Gastroesophageal sphincter (tissue), 4 donors: ENCODE data around the gene ASB6. TPM values are rescaled to one million over a fixed set of nuclear protein-coding genes. Genes with fewer than 3 reads are reported as not detected.
A peak's percentile ranks its signal among the peaks of the same experiment; 100 is the strongest.

Experiments
- ATAC-seq: fragments of 150-250 bp; one replicate; pipeline ENCODE4 v1.9.1; 2016; ENCODE audit warnings: mild to moderate bottlenecking, moderate library complexity
- H3K27ac ChIP-seq, 4 donors: fragments of 200-600 bp; sonication (generic) in 3 of 4; 1 replicate in 3 of 4; 2 replicates in 1 of 4; pipeline ENCODE4 v1.5.1; 2016 to 2019
- H3K27me3 ChIP-seq: fragments of 200-600 bp; sonication (generic); one replicate; pipeline ENCODE4 v1.5.1; 2019
- H3K36me3 ChIP-seq, 2 donors: fragments of 200-600 bp; sonication (generic); one replicate each; pipeline ENCODE4 v1.5.1; 2019; ENCODE audit warnings: control low read depth in 1 of 2
- H3K4me1 ChIP-seq, 3 donors: fragments of 200-600 bp; sonication (generic); 1 replicate in 2 of 3; 2 replicates in 1 of 3; pipeline ENCODE4 v1.5.1; 2016 to 2019; ENCODE audit warnings: control low read depth in 2 of 3
- H3K4me3 ChIP-seq, 2 donors: fragments of 200-600 bp; sonication (generic); one replicate each; pipeline ENCODE4 v1.5.1; 2019; ENCODE audit warnings: mild to moderate bottlenecking in 1 of 2, moderate library complexity in 1 of 2
- H3K9me3 ChIP-seq, 3 donors: fragments of 200-600 bp; sonication (generic); one replicate each; pipeline ENCODE4 v1.5.1; 2017 to 2019; ENCODE audit warnings: control low read depth in 2 of 3
- EP300 ChIP-seq: sonication (generic); formaldehyde crosslinking; IDR thresholded peaks from one replicate; pipeline ENCODE4 v1.6.1; 2017; ENCODE audit warnings: antibody characterized with exemption, mild to moderate bottlenecking
- POLR2A ChIP-seq, 2 donors: fragments of 450-650 bp; IDR thresholded peaks; one replicate each; pipeline ENCODE4 v1.6.1; 2017; ENCODE audit warnings: antibody characterized with exemption in 2 of 2, mild to moderate bottlenecking in 2 of 2, moderate library complexity in 1 of 2
- POLR2AphosphoS5 ChIP-seq: sonication (generic); formaldehyde crosslinking; IDR thresholded peaks from one replicate; pipeline ENCODE4 v1.6.1; 2017; ENCODE audit warnings: antibody characterized with exemption
- WGBS, 2 donors: methylation state at CpG; one replicate each; pipeline ENCODE4 v1.1.5; 2018; ENCODE audit warnings: low coverage in 1 of 2; 5-methylcytosine and 5-hydroxymethylcytosine counted together
- total RNA-seq, 4 donors: library from RNA; depleted of rRNA; stranded (reverse); fragments of >200 nt; gene quantifications; one replicate each; pipeline ENCODE4 v1.1.0, GENCODE V29; 2016
- TF ChIP-seq, protein P1 (sequence below), 4 experiments: fragments of 200-600 bp in 2 of 4; fragments of 450-650 bp in 2 of 4; sonication (generic) in 1 of 4; IDR thresholded peaks; one replicate each; pipeline ENCODE4 v1.5.1; 2017 to 2019; ENCODE audit warnings: antibody characterized with exemption in 4 of 4, mild to moderate bottlenecking in 2 of 4, moderate library complexity in 2 of 4

ASB6 gene
- total RNA-seq, 4 donors from 2014 or later, result 21.3 to 37.2 (median 28.2) TPM

DNA sequence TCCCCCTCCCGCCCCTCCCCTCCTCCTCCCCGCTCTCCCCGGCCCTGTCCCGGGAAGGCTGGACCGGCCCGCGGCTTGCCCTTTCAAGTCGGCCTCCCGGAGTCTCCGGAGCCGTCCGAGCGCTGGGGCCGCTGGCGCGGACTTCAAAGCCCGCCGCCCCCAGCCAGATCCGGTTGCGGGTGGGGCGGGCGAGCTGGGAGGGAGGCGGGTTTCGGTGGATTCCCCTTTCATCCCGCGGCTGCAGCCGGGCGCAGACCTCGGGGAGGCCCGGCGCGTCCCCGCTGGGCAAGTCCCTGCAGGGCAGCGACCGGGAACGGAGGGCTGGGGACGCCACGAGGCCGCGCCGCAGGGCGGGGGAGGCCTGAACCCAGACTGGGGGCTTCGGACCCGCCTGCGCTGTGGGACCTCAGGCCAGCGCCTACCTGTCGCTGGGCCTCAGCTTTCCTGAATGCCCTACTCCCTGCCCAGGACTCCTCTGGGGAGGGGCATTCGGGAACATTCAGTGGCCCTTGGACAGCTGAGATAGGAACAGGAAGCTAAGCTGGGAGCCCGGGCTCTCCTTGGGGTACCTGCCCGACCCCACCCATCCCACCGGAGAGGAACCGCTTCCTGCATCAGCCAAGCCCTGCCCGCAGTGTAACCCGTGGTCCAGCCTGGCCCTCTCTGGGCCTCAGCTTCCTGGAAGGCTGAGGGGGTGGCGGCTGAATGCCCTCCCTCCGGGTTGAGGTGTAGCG is 44.4 kb downstream of the ASB6 start:
- Histone ChIP-seq H3K9me3 (no peaks in the 10 kb centered on the region), H3K4me3 (peak overlapping the region; percentile 26 to 58), H3K4me1 (peaks cover 0 to 30% (median 21%) of the 10 kb centered on the region in 3 donors), H3K27me3 (no peaks in the 10 kb centered on the region), H3K36me3 (no peaks in the 10 kb centered on the region), H3K27ac (peak overlapping the region; percentile 34 to 95 (median 93))
- ATAC-seq, result peak; percentile 73
- 40% methylated on average over 1 of the region's 57 CpGs; no CpG with 5 or more reads in 1 of the 2 donors for WGBS, 2 donors
- no peak for TF ChIP-seq POLR2A (IDR thresholded peaks at IDR 0.05)
- TF ChIP-seq, protein P1, sequence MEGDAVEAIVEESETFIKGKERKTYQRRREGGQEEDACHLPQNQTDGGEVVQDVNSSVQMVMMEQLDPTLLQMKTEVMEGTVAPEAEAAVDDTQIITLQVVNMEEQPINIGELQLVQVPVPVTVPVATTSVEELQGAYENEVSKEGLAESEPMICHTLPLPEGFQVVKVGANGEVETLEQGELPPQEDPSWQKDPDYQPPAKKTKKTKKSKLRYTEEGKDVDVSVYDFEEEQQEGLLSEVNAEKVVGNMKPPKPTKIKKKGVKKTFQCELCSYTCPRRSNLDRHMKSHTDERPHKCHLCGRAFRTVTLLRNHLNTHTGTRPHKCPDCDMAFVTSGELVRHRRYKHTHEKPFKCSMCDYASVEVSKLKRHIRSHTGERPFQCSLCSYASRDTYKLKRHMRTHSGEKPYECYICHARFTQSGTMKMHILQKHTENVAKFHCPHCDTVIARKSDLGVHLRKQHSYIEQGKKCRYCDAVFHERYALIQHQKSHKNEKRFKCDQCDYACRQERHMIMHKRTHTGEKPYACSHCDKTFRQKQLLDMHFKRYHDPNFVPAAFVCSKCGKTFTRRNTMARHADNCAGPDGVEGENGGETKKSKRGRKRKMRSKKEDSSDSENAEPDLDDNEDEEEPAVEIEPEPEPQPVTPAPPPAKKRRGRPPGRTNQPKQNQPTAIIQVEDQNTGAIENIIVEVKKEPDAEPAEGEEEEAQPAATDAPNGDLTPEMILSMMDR (IDR thresholded peaks at IDR 0.05), result no peak
- no peak for TF ChIP-seq POLR2AphosphoS5
- no peak for TF ChIP-seq EP300

DNA sequence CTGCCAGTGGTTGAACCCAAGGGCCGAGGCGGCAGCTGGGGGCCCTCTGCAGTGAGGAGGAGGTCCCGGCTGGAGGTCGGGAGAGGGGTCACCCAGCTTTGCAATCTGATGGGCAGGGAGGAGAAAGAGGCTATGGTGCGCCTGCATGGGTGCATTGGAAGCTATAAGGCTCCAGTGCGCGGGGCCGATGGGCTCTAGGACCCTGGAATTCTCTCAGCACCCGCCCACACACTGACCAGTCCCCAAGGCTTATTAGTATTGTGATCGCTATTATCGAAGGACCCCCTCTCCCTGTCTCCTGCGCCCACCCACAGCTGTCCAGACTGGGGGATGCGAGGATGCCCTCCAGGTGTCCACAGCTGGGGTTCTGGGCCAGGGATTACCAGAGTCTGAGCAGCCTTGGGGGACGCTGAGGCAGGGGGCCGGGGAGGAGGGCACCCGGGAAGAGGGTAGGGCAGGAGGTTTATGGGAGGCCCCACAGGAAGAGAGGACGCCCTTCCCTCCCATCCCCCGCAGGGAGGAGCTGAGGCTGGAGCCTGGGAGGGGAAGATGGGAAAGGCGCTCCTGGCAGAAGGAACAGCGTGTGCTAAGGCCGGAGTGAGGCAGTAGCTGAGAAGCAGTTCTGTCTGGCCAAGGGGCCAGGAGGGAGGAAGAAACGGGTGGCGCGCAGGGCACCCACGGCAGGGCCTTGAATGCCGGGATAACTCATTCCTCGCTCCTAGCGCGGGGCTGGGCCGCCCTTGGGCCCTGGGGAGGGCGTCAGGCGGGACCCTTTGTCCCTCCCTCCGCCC is 45.2 kb downstream of the ASB6 start:
- 0 to 4% methylated on average over 4 to 9 of the region's 33 CpGs for WGBS, 2 donors

DNA sequence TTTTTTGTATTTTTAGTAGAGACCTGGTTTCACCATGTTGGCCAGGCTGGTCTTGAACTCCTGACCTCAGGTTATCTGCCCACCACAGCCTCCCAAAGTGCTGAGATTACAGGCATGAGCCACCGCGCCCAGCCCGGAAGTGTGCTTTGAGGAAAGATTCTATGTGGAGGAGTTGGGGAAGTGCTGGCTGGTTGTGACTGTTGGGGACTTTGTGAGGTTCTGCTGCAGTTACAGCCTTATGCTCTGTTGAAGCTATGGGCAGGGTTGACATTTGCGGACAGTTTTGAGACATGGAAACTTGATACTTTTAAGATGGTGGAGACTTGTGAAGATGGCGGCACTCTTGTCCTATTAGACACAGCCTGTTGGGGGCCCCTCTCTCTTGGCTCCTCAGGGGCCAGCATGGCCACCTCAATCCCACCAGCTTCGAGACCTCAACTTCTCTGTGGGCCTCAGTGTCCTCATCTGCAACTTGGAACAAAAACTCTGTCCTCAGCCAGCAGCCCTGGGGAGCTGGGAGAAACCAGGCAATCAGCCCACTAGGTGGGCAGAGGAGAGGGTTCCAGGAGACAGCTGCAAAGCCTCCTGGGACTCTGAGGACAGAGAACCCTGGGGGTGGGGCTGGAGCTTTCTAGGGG is 45.9 kb downstream of the ASB6 start:
- Histone ChIP-seq H3K36me3 (no peaks in the 10 kb centered on the region), H3K27me3 (no peaks in the 10 kb centered on the region), H3K4me1 (peaks cover 0 to 30% (median 21%) of the 10 kb centered on the region in 3 donors), H3K27ac (peak overlapping the region in 3 of 4 donors; percentile 92 to 95 (median 94)), H3K4me3 (no peak overlapping the region), H3K9me3 (no peaks in the 10 kb centered on the region)
- TF ChIP-seq POLR2AphosphoS5, result no peak
- TF ChIP-seq, protein P1 (IDR thresholded peaks at IDR 0.05), result no peak
- no peak for TF ChIP-seq POLR2A (IDR thresholded peaks at IDR 0.05)
- no peak for TF ChIP-seq EP300
- WGBS, 2 donors, result 90% methylated on average over 4 of the region's 6 CpGs; no CpG with 5 or more reads in 1 of the 2 donors
- no peak for ATAC-seq

More for the DNA sequence above, 45.2 kb downstream of the ASB6 start:
- H3K27ac ChIP-seq, result peak overlapping the region; percentile 34 to 95 (median 93)
- H3K4me1 ChIP-seq, result peaks cover 0 to 30% (median 21%) of the 10 kb centered on the region in 3 donors
- TF ChIP-seq POLR2AphosphoS5, result peak; percentile 62
- peak in 1 of 2 donors; percentile 30 for TF ChIP-seq POLR2A (IDR thresholded peaks at IDR 0.05)
- TF ChIP-seq, protein P1 (IDR thresholded peaks at IDR 0.05), result no peak
- TF ChIP-seq EP300, result no peak
- H3K27me3 ChIP-seq, result no peaks in the 10 kb centered on the region
- H3K4me3 ChIP-seq, result peak overlapping the region; percentile 26 to 58
- no peaks in the 10 kb centered on the region for H3K9me3 ChIP-seq
- peak; percentile 90 for ATAC-seq
- H3K36me3 ChIP-seq, result no peaks in the 10 kb centered on the region

DNA sequence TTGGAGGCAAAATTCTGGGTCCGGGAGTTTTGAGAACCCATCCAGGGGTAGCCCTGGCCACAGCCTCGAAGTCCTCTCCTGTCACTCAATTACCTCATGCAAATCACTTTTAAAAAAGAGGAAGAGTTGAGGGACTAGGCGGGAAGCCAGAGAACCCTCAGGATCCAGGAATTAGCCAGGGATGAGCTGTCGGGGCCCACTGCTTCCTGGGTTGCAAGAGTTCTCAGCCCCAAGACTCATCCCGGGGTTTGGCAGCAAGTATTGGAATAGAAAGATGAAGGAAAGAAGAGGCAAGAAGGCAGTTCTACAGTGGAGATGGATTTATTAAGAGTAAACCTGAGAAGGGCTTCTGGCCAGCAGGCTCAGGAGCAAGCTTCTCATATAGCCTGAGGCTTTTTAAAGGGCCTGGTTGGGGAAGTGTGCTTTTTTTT is 46.6 kb downstream of the ASB6 start:
- 44 to 71% methylated on average over 4 of the region's 5 CpGs for WGBS, 2 donors
- TF ChIP-seq, protein P1 (IDR thresholded peaks at IDR 0.05), result no peak
- TF ChIP-seq POLR2A (IDR thresholded peaks at IDR 0.05) (no peak), EP300 (no peak), POLR2AphosphoS5 (no peak)
- Histone ChIP-seq H3K36me3 (no peaks in the 10 kb centered on the region), H3K27me3 (no peaks in the 10 kb centered on the region), H3K27ac (peak overlapping the region in 3 of 4 donors; percentile 17 to 45 (median 35)), H3K4me3 (no peak overlapping the region), H3K9me3 (no peaks in the 10 kb centered on the region), H3K4me1 (peaks cover 0 to 30% (median 21%) of the 10 kb centered on the region in 3 donors)
- no peak for ATAC-seq
